GM12892 (cell line): ENCODE results near the gene KLHL6.

Experiments
- DNase-seq: peaks from one replicate; pipeline ENCODE4 v3.0.0; 2011; ENCODE audit not compliant: insufficient read length
- FAIRE-seq: peaks from 2 replicates; lab custom pipeline; 2011; peaks lifted over from hg19 to GRCh38; lab: Jason Lieb, UNC
- POLR2A ChIP-seq: IDR thresholded peaks from 2 replicates; pipeline ENCODE4 v1.6.1; 2011; ENCODE audit warnings: low read depth, low read length, control low read depth
- POLR2AphosphoS5 ChIP-seq: IDR thresholded peaks from 2 replicates; pipeline ENCODE4 v1.6.1; 2011; ENCODE audit warnings: low read depth, low read length, control low read depth
- TAF1 ChIP-seq: IDR thresholded peaks from 2 replicates; pipeline ENCODE4 v1.6.1; 2011; ENCODE audit warnings: low read depth, mild to moderate bottlenecking, control low read depth, low read length, borderline replicate concordance

KLHL6 gene

GRCh38 chr3:183498634-183499033, 56.9 kb downstream of the KLHL6 start:
- TF ChIP-seq POLR2AphosphoS5 (no peak), TAF1 (no peak), POLR2A (no peak)
- FAIRE-seq: no peak
- DNase-seq: no peak

GRCh38 chr3:183497313-183497712, 58.2 kb downstream of the KLHL6 start:
- no peak for FAIRE-seq
- TF ChIP-seq POLR2A: no peak
- TF ChIP-seq TAF1: no peak
- no peak for TF ChIP-seq POLR2AphosphoS5
- no peak for DNase-seq

GRCh38 chr3:183496311-183496710, 59.2 kb downstream of the KLHL6 start:
- DNase-seq (no peak), FAIRE-seq (no peak)
- no peak for TF ChIP-seq TAF1
- no peak for TF ChIP-seq POLR2AphosphoS5
- no peak for TF ChIP-seq POLR2A

GRCh38 chr3:183494341-183494740, 61.2 kb downstream of the KLHL6 start:
- FAIRE-seq: no peak
- TF ChIP-seq TAF1 (no peak), POLR2A (no peak), POLR2AphosphoS5 (no peak)
- DNase-seq: no peak

- FAIRE-seq: no peak
These were observed 62.0 kb downstream of the KLHL6 start for GRCh38 chr3:183493296-183494045.

GRCh38 chr3:183492849-183493179, 62.7 kb downstream of the KLHL6 start:
- FAIRE-seq: no peak
- no peak for DNase-seq
- TF ChIP-seq TAF1 (no peak), POLR2A (no peak), POLR2AphosphoS5 (no peak)

More at GRCh38 chr3:183493296-183494045, 62.0 kb downstream of the KLHL6 start:
- no peak for DNase-seq
- TF ChIP-seq TAF1 (no peak), POLR2A (no peak), POLR2AphosphoS5 (no peak)

GRCh38 chr3:183491923-183492848, 63.3 kb downstream of the KLHL6 start:
- DNase-seq (no peak), FAIRE-seq (no peak)
- TF ChIP-seq POLR2AphosphoS5 (no peak), TAF1 (no peak), POLR2A (no peak)

GRCh38 chr3:183491109-183491922, 64.2 kb downstream of the KLHL6 start:
- DNase-seq (no peak), FAIRE-seq (no peak)
- TF ChIP-seq TAF1 (no peak), POLR2A (no peak), POLR2AphosphoS5 (no peak)

- DNase-seq (no peak), FAIRE-seq (no peak)
- TF ChIP-seq POLR2A (no peak), TAF1 (no peak), POLR2AphosphoS5 (no peak)
These were observed 64.9 kb downstream of the KLHL6 start for GRCh38 chr3:183490653-183491052.

GRCh38 chr3:183490211-183490601, 65.3 kb downstream of the KLHL6 start:
- no peak for FAIRE-seq
- DNase-seq: no peak
- TF ChIP-seq POLR2AphosphoS5 (no peak), TAF1 (no peak), POLR2A (no peak)
